Suprapubic skin (tissue), 4 donors: ENCODE results near the gene PIGC.

ENCODE experiments used
- CTCF ChIP-seq, 2 donors: fragments of 200-600 bp in 1 of 2; fragments of 450-650 bp in 1 of 2; sonication (generic) in 1 of 2; IDR thresholded peaks; one replicate each; pipeline ENCODE4 v1.5.1; 2016 to 2019; ENCODE audit warnings: antibody characterized with exemption in 2 of 2, mild to moderate bottlenecking in 1 of 2, moderate library complexity in 1 of 2
- EP300 ChIP-seq: sonication (generic); formaldehyde crosslinking; IDR thresholded peaks from one replicate; pipeline ENCODE4 v1.6.1; 2017; ENCODE audit warnings: antibody characterized with exemption
- POLR2A ChIP-seq, 2 donors: fragments of 450-650 bp; IDR thresholded peaks; one replicate each; pipeline ENCODE4 v1.6.1; 2017; ENCODE audit warnings: antibody characterized with exemption in 2 of 2, mild to moderate bottlenecking in 2 of 2, moderate library complexity in 2 of 2
- POLR2AphosphoS5 ChIP-seq, 3 donors: sonication (generic); formaldehyde crosslinking; IDR thresholded peaks; one replicate each; pipeline ENCODE4 v1.6.1; 2017; ENCODE audit warnings: antibody characterized with exemption in 3 of 3

- no peak for TF ChIP-seq CTCF (IDR thresholded peaks at IDR 0.05)
- no peak for TF ChIP-seq POLR2A (IDR thresholded peaks at IDR 0.05)
- no peak for TF ChIP-seq POLR2AphosphoS5 (IDR thresholded peaks at IDR 0.05)
- TF ChIP-seq EP300 = no peak
Observed at GRCh38 chr1:172421974-172422604, 21.8 kb downstream of the PIGC start.
